Ishikawa (cell line): Measurements from ENCODE around the gene DUSP19.

Experiments used
- CEBPB ChIP-seq: IDR thresholded peaks from 2 replicates; pipeline ENCODE4 v1.6.1; 2012
- CREB1 ChIP-seq: IDR thresholded peaks from 2 replicates; pipeline ENCODE4 v1.6.1; 2012; ENCODE audit warnings: low read depth
- EGR1 ChIP-seq: IDR thresholded peaks from 2 replicates; pipeline ENCODE4 v1.6.1; 2012
- EP300 ChIP-seq: IDR thresholded peaks from 2 replicates; pipeline ENCODE4 v1.6.1; 2012; ENCODE audit warnings: borderline replicate concordance
- FOXM1 ChIP-seq: IDR thresholded peaks from 2 replicates; pipeline ENCODE4 v1.6.1; 2012; ENCODE audit warnings: low read depth, borderline replicate concordance
- NFIC ChIP-seq: IDR thresholded peaks from 2 replicates; pipeline ENCODE4 v1.6.1; 2012
- RAD21 ChIP-seq: IDR thresholded peaks from 2 replicates; pipeline ENCODE4 v1.6.1; 2012; ENCODE audit warnings: low read depth
- TAF1 ChIP-seq: IDR thresholded peaks from 2 replicates; pipeline ENCODE4 v1.6.1; 2012; ENCODE audit warnings: low read depth, mild to moderate bottlenecking
- TCF12 ChIP-seq: IDR thresholded peaks from 2 replicates; pipeline ENCODE4 v1.6.1; 2012; ENCODE audit warnings: low read depth
- TEAD4 ChIP-seq: IDR thresholded peaks from 2 replicates; pipeline ENCODE4 v1.6.1; 2012
- YY1 ChIP-seq: IDR thresholded peaks from 2 replicates; pipeline ENCODE4 v1.6.1; 2012; ENCODE audit warnings: low read depth
- ZBTB7A ChIP-seq: IDR thresholded peaks from 2 replicates; pipeline ENCODE4 v1.6.1; 2012; ENCODE audit warnings: low read depth
- TF ChIP-seq, protein P1 (sequence below): IDR thresholded peaks from 2 replicates; pipeline ENCODE4 v1.6.1; 2012
- TF ChIP-seq, protein P2 (sequence below): IDR thresholded peaks from 2 replicates; pipeline ENCODE4 v1.6.1; 2012
- TF ChIP-seq, protein P3 (sequence below): IDR thresholded peaks from 2 replicates; pipeline ENCODE4 v1.6.1; 2012; ENCODE audit warnings: low read depth, mild to moderate bottlenecking

The DUSP19 gene

DNA sequence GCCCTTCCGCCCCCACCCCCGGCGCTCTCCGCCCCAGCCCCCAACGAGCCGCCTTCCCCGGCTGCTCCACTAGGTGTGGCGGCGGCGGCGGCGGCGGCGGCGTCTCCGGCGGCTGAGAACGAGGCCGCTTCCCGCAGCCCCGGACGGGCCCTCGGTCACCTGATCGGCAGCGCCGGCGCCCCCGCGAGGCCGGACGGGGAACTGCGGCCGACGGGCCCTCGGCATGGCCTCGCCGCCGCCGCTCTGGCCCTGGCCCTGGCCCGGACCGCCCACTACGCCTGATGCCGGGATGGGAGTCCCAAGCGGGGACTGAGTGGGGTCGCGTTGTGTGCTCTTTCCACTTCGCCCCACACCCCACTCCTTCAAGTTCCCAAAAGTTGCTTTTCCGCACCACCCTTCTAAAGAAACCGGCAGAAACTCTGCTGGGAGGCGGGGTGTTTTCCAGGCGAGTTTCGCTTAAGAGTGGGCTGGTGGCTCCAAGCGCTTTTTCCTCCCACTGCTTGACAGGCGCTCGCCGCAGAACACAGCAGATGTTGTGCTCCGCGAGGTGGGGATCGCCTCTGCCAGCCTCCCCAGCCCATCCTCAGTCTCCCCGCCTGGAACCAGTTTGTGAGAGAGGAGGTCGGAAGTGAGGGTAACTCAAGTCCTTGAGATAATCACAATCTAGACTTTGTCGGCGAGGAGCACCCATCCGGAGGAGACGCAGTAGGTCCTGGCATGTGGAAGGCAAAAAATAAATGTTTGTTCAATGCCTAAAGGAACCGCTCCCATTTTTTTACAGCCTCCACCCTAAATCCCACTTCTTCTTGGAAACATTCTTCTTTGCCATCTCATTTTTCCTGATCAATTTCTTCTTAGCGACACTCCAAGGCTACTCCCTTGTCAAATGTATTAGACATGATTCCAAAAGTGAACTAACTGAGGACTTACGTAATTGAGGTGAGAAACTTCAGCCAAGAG lies 39.9 kb upstream of the DUSP19 start, which contains the start of gene NCKAP1:
TSS of gene NCKAP1 (minus strand) at position 117 of the 960 bp plus-strand sequence. CDS start 358 bp downstream, outside the sequence.
- TF ChIP-seq CREB1 (no peak), RAD21 (peak; percentile 58; the same call in 1 of the 2 replicates), EP300 (0 out of 2 replicates have a peak, but pooled peaks have one; percentile 11), TCF12 (no peak), EGR1 (peak; percentile 18; the same call in 1 of the 2 replicates), ZBTB7A (peak; percentile 64; the same call in 1 of the 2 replicates), TAF1 (peak; percentile 53), TEAD4 (peak; percentile 11; the same call in 1 of the 2 replicates)
- TF ChIP-seq, protein P1, sequence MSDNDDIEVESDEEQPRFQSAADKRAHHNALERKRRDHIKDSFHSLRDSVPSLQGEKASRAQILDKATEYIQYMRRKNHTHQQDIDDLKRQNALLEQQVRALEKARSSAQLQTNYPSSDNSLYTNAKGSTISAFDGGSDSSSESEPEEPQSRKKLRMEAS, result peak; percentile 37; the same call in 1 of the 2 replicates
- TF ChIP-seq, protein P2, sequence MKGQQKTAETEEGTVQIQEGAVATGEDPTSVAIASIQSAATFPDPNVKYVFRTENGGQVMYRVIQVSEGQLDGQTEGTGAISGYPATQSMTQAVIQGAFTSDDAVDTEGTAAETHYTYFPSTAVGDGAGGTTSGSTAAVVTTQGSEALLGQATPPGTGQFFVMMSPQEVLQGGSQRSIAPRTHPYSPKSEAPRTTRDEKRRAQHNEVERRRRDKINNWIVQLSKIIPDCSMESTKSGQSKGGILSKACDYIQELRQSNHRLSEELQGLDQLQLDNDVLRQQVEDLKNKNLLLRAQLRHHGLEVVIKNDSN, result peak; percentile 92

DNA sequence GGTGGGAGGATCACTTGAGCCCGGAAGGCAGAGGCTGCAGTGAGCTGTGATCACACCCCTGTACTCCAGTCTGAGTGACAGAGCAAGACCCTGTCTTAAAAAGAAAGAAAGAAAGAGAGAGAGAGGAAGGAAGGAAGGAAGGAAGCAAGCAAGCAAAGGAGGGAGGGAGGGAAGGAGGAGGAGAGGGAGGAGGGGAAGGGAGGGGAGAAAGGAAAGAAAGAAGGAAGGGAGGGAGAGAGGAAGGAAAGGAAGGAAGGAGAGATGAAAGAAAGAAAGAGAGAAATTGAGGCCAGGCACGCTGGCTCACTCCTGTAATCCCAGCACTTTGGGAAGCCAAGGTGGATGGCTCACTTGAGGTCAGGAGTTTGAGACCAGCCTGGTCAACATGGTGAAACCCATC lies 37.9 kb upstream of the DUSP19 start:
- TF ChIP-seq TAF1, result no peak

DNA sequence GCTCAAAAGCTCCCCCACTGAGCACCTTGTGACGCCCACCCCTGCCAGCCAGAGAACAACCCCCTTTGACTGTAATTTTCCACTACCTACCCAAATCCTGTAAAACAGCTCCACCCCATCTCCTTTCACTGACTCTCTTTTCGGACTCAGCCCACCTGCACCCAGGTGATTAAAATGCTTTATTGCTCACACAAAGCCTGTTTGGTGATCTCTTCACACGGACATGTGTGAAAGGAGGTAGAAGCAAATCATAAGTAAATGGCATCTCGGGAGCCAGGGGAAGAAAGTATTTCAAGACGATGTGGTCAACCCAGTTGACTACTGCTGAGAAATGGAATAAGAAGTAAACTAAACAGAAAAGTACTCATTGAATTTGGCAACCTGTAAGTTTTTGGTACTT lies 29.1 kb upstream of the DUSP19 start:
- TF ChIP-seq RAD21, result no peak
- TF ChIP-seq, protein P3, sequence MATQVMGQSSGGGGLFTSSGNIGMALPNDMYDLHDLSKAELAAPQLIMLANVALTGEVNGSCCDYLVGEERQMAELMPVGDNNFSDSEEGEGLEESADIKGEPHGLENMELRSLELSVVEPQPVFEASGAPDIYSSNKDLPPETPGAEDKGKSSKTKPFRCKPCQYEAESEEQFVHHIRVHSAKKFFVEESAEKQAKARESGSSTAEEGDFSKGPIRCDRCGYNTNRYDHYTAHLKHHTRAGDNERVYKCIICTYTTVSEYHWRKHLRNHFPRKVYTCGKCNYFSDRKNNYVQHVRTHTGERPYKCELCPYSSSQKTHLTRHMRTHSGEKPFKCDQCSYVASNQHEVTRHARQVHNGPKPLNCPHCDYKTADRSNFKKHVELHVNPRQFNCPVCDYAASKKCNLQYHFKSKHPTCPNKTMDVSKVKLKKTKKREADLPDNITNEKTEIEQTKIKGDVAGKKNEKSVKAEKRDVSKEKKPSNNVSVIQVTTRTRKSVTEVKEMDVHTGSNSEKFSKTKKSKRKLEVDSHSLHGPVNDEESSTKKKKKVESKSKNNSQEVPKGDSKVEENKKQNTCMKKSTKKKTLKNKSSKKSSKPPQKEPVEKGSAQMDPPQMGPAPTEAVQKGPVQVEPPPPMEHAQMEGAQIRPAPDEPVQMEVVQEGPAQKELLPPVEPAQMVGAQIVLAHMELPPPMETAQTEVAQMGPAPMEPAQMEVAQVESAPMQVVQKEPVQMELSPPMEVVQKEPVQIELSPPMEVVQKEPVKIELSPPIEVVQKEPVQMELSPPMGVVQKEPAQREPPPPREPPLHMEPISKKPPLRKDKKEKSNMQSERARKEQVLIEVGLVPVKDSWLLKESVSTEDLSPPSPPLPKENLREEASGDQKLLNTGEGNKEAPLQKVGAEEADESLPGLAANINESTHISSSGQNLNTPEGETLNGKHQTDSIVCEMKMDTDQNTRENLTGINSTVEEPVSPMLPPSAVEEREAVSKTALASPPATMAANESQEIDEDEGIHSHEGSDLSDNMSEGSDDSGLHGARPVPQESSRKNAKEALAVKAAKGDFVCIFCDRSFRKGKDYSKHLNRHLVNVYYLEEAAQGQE, result no peak
- TF ChIP-seq, protein P1, result no peak
- TF ChIP-seq CEBPB, result no peak
- TF ChIP-seq EP300, result no peak
- no peak for TF ChIP-seq YY1
- TF ChIP-seq FOXM1, result no peak
- TF ChIP-seq CREB1, result no peak
- TF ChIP-seq TEAD4, result no peak
- TF ChIP-seq ZBTB7A, result no peak
- TF ChIP-seq TCF12, result no peak
- TF ChIP-seq TAF1, result no peak
- no peak for TF ChIP-seq EGR1

DNA sequence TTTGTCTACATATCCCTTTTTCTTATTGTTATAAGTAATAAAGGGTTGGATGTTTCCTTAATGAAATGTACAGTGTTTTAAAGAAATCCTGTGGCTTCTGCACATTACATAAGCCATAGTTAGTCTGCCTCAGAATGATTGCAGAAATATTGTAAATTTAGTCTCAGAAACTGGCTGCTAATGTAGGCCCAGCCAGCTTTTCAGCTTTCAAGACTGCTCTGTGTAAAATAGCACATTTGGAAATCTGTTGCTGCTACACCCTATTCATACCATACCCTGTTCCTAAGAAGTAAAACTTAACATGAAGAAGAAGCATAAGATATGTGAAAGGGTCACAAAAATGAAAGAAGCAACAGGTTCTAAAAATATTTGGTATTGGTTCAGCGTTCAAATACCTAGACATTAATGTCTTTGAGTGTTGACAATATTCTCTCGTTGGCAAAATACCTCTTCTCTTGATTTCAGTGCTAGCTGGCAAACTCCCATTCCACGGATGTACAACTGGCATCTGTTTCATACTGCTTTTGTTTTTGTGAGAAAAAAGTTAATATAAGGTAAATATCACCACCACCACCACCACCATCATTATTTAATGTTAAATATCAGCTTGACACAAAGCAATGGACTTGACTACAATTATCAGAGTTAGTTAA lies 21.1 kb upstream of the DUSP19 start:
- TF ChIP-seq FOXM1 (no peak), CREB1 (no peak), TCF12 (no peak), RAD21 (no peak), EP300 (no peak), TAF1 (no peak), NFIC (no peak), TEAD4 (no peak)
- TF ChIP-seq, protein P1, result no peak
- TF ChIP-seq, protein P2, result no peak
- TF ChIP-seq, protein P3, result no peak

DNA sequence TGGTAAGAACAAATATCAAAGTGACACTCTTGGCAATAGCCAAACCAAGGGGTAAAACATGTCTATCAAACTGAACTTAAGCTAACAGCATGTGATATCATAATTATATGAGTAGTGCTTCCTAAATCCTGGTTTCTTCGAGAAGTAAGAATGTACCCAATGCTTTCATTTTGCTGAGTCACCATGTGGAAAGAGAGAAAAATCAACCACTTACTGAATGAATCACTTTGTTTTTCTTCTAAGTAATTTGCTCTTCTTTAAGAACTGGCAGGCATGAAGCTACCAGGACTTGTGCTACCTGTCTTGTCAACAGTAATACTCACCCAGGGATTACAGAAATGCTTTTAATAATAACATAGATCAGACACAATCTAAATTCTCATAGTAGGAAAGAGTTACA lies 19.0 kb upstream of the DUSP19 start:
- no peak for TF ChIP-seq CREB1
- no peak for TF ChIP-seq CEBPB
- TF ChIP-seq, protein P2, result no peak
